HuH-7 (cell line): ENCODE data around the gene COLEC12.
"Not testable (repeated sequence)": the region's sequence is repeated elsewhere in the genome, so short reads cannot be mapped to it uniquely, and the experiment has no call there.

ENCODE experiments used
- DNase-seq: peaks from one replicate; pipeline ENCODE4 v3.0.0; 2011; ENCODE audit warnings: low spot score

The COLEC12 gene

DNA sequence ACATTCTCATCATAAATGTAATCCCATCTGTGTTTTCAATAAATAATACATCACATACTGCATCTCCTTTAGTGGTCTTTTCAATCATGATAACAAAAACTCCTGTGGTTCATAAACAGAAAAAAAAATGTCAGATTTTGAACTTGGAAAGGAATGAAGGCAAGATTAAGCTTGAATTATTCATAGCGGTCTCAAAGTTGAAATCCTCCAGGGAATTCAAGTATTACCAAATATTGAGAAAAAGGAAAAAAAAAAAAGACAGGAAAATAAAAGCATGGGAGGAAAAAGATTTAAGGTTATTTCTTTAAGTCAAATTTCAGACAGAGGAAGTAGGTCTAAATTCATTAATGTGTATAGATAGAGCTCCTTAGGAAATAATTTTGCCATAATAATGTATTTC, 92.1 kb downstream of the COLEC12 start:
- no peak for DNase-seq

DNA sequence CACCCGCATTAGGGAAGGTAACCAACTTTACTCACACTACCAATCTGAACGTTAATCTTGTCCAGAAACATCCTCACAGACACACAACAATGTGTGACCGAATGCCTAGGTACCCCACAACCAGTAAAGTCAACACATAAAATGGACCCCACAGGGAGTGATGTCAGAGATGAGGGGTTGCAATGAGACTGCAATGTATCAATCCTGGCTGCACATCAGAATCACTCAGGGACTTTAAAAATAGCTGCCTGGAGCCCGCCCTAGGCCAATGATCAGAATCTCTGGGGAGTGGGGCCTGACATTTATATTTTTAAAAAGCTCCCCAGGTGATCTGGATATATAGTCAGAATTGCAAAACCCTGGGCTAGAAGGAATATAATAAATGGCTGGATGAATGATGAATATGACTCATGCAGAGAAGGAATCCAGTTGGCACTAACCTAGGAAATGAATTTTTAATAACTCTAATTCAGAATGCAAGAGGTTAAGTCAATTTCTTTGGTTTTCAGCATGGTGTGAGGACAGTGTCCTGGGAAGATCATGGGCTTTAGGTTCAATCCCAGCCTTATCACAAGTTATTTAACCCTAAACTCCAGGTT, 92.8 kb downstream of the COLEC12 start:
- no peak for DNase-seq

DNA sequence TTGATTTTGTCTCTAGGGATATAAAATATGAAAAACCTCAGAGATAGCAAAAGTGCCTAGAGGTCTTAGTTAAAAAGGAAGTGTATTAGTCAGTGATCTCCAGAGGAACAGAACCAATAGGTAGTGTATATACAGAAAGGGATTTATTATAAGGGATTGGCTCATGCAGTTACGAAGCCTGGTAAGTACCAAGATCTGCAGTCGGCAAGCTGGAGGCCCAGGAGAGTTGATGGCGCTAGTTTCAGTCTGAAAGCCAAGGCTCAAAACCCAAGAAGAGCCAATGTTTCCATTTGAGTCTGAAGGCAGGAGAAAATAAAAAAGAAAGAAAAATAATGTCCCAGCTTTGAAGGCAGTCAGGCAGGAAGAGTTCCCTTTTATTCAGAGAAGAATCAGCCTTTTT, 93.3 kb downstream of the COLEC12 start:
- DNase-seq: no peak

DNA sequence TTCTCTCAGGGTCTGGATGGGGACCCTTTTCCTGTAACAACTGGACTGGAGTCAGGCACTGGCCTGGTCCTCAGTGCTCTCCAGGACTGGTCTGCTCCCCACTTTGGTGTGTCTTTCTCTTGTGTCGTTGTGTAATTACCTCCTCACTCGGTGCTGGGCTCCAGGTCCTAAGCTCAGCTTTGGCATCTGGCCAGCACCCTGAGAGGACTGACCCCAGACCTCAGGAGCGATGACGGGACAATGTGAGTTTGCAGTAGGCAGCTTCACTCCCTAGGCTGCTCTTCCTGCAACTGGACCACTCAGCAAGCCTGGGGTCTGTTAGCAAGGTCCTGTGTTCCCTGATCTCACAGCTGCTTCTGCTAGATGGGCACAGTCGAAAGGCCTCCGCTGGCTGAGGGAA, 93.8 kb downstream of the COLEC12 start:
- no peak for DNase-seq

DNA sequence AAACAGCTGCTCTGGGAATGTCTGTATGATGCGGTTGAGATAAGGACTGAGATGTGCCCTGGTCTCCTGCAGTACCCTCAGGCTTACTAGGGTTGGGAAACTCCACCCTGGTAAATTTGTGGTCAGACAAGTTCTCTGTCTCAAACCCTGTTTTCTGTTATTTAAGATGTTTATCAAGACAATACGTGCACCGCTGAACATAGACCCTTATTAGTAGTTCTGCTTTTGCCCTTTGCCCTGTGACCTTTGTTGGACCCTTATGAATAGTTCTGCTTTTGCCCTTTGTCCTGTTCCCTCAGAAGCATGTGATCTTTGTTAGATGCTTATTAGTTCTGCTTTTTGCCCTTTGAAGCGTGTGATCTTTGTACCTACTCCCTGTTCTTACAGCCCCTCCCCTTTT, 95.5 kb downstream of the COLEC12 start:
- not testable (repeated sequence) for DNase-seq

DNA sequence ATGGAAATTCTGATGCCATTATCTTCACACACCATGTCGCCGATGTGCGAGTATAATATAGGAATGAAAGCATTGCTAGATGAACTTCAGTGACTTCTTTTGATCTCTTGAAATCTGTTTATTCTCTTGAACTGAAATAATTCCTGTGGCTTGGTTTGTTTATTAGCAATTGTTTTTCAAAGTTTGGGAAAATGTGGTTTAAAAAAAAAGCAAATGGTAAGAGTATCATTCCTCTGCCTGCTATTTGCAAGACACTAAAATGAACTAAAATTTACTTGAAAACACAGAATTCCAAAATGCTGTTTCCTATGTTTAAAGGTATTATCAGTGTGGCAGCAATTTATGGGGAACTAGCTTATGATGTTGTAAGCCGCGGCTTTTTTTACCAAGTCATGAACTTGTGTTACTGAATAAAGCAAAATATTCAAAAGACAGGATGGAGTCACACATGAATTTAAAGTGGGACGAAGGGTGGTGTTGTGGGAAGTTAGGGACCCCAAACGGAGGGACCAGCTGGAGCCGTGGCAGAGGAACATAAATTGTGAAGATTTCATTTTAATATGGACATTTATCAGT, 96.4 kb downstream of the COLEC12 start:
- DNase-seq: no peak

DNA sequence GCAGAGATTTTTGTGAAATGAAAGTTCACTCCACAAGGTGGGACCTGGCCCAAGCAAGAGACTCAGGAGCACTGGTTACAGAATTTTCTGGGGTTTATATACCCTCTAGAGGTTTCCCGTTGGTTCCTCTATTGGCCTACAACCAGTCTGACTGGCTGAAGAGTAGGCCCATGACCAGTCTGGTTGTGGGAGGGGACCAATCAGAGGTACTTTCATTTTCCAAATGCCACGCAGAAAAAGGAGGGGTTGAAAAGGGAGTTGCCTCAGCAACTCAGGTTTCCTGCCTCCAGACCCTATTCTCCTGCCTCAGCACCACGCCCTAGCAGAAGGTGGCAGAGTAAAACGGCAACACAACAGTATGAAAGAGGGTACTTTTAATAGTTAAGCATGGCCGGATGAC, 98.4 kb downstream of the COLEC12 start:
- DNase-seq: no peak

DNA sequence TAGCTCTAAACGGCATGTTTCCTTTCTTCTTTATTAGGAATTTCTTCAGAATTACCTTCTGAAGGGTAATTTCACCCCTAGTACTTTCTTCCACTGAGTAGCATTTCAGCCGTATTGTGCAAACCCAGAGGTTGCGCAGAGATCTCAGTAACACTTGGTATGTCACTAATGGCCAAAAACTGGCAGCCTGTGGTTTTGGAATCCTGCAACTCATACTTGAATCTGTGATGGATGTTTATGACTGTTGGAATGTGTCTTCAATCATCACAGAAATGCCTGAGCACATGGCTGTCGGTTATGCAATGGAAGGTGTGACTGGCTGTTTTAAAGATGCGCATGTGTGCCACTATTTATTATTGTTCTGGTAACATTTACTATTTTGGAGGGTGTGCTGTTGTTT, 100.0 kb downstream of the COLEC12 start:
- DNase-seq: no peak

DNA sequence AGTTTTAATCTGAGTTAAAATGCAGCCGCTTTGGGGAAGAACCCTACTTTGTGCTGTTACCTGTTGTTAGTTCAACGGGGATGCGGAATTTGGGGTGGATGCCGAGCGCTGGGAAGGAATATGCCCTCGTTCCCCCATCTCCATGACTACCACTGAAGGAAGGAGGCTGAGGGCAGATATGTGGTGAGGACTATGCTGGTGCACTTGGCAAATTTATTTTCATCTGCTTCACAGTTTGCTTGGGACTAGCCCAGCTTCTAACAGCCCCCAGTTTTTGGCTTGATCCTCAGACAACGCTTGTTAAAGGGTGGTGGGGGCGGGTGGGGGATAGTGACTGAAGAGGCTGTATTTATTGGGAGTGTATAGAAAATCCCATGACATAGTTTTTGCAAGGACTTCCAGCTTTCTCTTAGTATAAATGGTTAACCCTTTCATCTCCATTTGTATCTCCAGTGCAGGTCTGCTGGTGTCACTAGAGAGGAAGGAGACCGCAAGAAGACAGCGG, 100.8 kb downstream of the COLEC12 start:
- no peak for DNase-seq

DNA sequence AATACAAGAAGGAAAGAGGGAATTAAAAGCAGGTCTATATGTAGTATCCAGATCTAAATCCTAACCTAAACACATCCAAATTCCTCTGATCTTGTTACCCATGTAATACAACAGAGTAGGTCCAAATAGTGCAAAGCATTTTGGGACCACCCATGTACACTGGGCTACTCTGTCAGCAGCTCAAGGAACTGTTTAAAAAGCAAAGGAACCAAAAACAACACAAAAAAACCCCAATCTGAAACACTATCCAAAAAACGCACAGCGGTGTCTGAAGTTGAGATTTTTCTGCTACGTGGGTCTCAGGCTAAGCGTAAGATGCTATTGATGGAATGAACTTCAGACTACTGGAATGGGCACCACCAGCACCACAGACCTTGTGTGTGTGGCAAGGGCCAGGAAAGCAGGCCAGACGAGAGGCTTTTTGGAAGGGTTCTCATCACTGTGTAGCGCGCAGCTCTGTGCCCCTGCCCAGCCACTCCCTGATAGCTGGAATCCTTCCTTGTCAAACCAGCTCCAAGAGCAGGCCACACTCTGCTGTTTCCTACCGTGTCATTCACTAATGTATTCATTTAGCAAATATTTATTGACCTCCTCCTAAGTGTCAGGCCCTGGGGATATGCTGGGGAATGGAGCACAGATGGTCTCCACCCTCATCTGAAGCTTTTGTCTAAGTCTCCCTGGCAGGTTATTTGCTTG, 101.4 kb downstream of the COLEC12 start:
- no peak for DNase-seq

DNA sequence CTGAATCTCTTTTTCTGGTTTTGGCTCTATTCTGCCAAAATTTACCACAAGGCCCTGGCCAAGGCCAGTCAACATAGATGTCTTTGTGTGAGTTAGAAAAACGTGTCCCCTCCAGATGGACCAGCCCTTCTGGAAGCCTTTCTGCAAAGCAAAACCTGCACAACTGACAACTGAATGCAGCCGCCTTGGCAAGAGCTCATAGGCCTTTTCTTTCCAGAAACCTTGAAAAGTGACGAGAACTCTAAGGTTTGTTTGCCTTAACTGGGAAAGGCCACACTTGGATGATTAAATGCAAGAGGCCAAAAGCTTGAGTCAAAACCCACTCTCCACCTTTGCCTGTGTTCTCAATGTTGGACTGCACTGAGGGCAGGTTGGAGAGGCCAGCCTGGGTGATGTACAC, 103.9 kb downstream of the COLEC12 start:
- no peak for DNase-seq

DNA sequence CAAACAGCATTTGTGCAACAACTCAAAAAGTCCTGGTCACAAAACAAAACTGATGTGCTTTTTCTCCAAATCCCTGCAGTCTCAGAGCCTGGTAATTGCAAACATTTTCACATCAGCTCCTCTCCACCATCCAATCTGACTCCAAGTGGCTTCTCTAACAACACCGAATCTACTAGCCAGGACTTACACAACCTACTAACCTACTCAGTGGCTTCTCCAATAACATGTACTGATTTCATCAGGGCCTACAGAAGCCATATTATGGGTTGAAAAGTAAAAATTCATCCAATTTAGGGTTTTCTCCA, 104.3 kb downstream of the COLEC12 start:
- DNase-seq: no peak

DNA sequence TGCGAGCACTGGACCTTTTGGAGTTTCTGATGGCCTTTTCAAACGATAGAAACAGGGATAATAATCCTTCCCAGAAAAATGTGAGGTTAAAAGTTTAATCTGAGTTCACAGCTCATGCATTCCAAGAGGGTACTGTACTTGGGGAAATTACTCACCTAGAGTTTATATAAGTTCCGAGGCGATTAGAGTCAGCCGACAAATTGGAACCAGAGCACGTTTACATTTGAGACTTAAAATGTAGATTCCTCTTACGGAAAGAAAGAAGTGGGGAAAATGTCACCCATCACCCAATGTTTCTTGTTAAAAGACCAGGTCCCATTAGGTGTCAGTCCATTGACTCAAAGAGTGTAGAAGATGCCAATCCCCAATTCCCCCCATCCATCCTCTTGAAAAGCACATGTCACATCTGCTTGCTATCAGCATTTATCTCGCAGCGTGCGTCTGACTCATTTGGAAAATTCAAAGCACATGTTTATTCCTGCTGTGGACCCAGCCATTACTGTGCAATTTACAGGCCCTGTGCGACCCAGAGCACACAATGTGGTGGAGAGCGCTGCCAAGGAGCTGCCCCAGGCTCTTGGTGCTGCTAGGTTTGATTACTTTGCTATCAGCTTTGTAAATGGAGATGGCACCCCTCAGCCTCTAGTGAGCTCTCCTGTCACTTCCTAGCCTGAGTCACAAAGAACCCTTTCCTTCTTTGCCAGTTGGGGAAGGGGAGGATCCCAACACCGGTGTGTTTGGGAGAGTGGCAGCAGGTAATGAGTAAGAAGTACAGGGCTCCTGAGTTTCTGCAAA, 104.8 kb downstream of the COLEC12 start:
- no peak for DNase-seq

DNA sequence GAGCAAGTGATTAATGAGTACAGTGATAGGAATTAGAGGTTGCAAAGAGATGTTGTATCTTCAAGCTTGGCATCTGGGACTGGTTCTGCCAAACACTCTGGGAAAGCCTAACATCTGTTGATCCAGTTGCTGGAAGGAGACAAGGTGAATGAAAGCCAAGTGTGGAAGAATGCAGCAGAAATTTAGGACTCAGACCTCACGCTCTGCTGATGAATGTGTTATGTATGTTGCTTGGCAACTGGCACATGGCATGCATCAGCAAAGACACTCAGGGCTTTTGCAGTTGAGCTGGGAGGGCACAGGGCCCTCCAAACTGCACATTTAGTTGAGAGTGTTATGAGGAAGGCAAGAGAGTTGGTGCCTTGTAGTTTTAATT, 105.5 kb downstream of the COLEC12 start:
- DNase-seq: no peak

DNA sequence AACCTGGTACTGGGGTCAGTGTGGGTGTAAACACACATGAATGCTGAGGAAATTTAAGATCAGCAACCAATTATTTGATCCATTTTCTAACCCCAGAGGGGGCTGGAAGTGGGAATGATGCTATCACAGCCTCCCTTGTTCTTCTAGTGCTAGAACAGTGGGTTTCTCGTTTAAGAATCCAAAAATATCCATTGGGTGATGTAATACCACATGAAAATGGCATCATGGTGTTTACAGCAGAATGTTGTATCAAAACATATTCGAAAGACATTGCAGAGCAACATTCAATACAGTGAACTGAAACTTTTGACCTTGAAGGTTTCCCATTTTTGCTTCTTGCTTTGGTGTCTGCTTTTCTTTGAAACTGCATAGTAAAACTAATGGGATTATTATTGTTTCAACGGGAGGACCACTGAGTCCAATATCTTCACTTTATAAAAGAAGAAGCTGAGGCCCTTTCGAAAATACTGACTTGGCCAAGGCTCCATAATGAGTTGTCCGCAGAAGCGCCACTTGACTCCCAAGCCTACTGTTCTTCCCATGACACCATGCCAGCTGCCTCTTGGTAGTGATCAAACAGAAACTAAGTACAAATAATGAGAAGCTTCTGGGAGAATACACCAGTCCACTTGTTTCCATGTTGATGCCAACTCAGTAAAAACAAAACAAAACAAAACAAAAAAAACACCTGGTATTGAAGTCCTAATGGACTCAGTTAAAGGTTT, 106.1 kb downstream of the COLEC12 start:
- no peak for DNase-seq

DNA sequence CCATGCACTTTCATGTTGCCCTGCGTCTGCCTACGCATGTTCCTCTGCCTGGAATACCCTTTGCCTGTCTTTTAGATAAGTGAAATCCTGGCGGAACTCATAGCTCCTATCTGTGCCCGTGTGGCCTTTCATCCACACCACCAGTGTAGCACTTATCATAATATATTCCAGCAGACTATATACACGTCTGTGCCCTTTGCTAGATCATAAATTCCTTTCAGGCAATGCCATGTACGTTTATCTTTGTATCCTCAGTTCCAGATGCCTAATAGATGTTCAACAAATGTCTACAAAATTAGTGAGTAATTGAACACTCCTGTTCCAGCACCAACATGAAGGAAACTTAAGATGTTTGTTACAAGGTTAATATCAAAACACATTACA, 106.9 kb downstream of the COLEC12 start:
- no peak for DNase-seq

DNA sequence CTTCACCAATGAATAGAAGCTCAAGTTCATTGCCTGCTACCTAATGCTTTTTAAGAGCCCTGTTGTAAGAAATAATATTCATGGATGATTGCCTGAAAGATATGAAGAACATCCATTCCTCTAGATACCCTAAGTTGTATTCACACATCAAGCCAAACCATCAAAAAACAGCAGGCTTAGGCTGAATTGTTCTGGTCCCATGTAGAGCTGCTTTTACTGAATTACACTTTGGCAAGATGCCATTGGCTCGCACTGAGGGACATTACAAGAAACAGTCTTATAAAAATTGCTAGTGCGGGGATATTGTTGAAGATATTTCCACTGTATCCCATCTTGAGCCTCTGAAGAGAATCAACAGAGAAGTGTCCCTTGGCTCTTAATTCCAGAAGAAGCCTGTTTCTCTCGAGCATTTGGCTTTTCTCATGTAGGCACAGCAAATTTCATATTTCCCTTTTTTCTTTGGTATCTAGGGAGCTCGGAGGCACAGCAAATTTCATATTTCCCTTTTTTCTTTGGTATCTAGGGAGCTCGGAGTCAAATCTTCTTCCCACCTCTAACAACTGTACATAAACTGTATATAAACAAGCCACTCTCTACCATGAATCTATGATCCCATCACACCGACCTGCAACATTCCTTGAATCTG, 107.5 kb downstream of the COLEC12 start:
- no peak for DNase-seq

DNA sequence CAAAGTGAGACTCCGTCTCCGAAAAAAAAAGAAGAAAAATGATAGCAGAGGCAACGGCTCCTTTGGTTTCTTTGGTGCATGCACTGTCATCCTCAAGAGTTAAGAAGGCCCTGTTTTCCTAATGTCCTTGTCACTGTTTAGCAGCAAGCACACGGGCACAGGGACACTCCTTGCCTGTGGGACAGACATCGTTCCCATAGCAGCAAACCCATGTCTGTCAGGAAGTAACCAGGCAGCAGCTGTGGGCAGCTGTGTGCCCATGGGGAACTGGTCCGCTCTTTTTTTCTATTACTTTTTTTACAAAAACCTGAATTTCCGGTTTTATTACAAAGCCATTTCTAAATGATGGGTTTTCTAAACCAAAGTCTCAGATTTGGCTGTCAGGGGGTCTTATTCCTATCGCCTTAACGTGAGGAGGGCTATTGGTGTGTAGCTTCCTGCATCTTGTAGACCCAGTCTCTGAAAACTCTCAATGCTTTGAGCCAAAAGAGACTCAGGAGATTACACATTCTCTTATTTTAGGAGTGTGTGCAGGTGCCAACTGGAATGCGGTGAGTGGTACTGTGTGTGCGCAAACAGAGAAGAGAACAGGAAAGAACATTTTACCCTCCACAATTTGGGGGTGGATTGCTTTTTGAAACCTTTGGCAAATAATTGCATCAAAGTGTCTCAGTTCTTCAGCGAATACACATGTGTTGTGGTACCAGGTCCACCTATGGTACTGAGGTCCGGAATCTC, 109.6 kb downstream of the COLEC12 start:
- no peak for DNase-seq

DNA sequence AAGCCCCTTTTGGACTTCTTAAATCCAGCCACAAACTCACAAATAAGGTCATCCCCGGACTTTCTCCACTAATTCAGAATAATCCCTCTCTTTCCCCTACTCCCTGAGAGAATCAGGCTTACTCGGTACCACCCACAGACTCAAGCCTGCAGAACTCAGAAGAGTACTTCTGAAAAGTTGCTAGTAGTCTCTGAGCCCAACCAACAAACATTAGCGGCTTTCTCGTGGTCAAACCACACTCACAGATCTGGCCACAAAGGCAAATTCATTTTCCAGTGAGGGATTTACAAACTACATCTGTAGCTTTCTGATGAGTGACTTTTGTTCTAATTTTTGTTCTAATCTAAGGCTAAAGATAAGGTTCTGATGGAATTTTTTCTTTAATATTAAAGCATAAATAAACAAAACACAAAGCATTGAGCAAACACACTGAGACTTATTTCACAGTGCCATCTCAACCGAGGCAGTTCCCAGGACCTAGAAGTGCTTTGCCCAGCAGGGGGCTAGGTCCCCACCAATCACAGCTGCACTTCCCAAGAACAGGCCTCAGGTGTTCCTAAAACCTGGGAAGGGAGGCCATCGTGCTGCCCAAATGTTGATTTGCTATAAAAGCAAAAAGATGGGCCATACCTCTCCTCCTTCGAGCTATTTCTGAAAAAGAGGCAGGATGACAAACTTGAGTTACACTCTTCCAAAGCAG, 110.7 kb downstream of the COLEC12 start:
- no peak for DNase-seq

DNA sequence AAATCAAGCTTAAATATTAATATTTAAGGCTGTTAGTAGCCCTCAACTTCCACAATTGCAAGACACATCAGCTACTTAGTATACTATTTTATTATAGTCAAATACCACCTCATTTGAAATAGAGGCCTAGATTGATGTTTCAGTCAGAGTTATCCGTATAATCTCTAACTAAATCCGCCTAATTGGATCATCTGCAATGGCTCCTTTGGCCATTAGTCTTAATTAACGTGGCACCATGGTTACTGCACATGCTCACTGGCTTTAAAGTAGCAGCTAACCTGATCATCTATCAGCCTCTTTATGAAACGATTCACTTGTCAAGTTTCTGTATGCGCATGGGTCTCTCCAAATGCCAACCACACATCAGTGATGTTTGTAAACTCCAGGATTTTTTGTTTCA, 112.3 kb downstream of the COLEC12 start:
- no peak for DNase-seq

DNA sequence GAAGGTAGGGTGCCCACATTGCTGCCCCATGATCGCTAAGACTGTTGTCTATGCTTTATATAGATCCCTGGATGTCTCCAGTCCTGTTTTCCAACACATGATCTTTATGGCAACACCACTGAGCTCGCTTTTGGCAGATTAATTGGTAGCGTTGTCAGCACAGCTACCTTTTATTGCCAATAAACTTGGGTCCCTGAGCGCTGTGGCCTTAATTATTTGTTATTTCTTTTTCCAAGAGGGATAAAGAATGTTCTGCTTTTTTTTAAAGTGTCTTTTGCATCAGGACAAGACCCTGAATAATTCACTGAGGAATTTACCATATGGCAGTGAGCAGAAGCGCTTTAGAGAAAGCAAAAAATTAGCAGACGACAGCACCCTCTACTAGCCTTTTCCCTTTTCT, 113.5 kb downstream of the COLEC12 start:
- no peak for DNase-seq
